ENCODE measurements around the gene SURF4. TPM values are rescaled to one million over a fixed set of nuclear protein-coding genes. Genes with fewer than 3 reads are reported as not detected.

SURF4 gene
- total RNA-seq, 2 experiments from 2014 or later = 90.7 to 94.6 TPM

Other genes with a start within 250 kb of the SURF4 start
- gene GBGT1, start 212.1 kb downstream of the SURF4 start, total RNA-seq = 1 to 10 TPM; 1.3 to 1.8 TPM
- not detected for gene OBP2B, start 166.8 kb downstream of the SURF4 start, total RNA-seq
- gene ABO, start 100.9 kb downstream of the SURF4 start, total RNA-seq = under 1 TPM; 0.19 to 0.31 TPM
- 10 to 100 TPM; 15.1 to 15.9 TPM for gene SURF6, start 39.9 kb downstream of the SURF4 start, total RNA-seq
- 10 to 100 TPM; 15.7 to 18.0 TPM for gene MED22, start 27.9 kb downstream of the SURF4 start, total RNA-seq
- gene RPL7A, start 27.8 kb downstream of the SURF4 start, total RNA-seq = 1,000 to 10,000 TPM; 2,613 to 2,686 TPM
- 10 to 100 TPM; 42.5 to 45.9 TPM for gene SURF1, start 19.6 kb downstream of the SURF4 start, total RNA-seq
- gene SURF2, start 19.5 kb downstream of the SURF4 start, total RNA-seq = 10 to 100 TPM; 12.7 TPM
- 1 to 10 TPM in 1 of 2 experiments, under 1 TPM in 1; 0.59 to 1.0 TPM for gene STKLD1, start 306 bp upstream of the SURF4 start, total RNA-seq
- gene REXO4, start 42.0 kb upstream of the SURF4 start, total RNA-seq = 10 to 100 TPM; 17.3 to 18.5 TPM
- gene ADAMTS13, start 46.3 kb upstream of the SURF4 start, total RNA-seq = 1 to 10 TPM; 2.2 to 2.6 TPM
- 1 to 10 TPM; 3.7 to 3.8 TPM for gene CACFD1, start 83.9 kb upstream of the SURF4 start, total RNA-seq
- gene SLC2A6, start 103.0 kb upstream of the SURF4 start, total RNA-seq = 1 to 10 TPM; 1.8 to 3.2 TPM
- gene MYMK, start 148.9 kb upstream of the SURF4 start, total RNA-seq = not detected
- gene ADAMTSL2, start 158.6 kb upstream of the SURF4 start, total RNA-seq = 1 to 10 TPM; 1.2 to 1.3 TPM
- gene FAM163B, start 233.3 kb upstream of the SURF4 start, total RNA-seq = not detected